Stimulated activated CD4-positive, alpha-beta T cell treated with anti-CD3 and anti-CD28 coated beads, Interleukin-4, amount 100 ng/mL, for 48 hours (primary cell): ENCODE measurements around the gene STK40.

ENCODE experiments used
- DNase-seq, 2 donors: peaks; one replicate each; pipeline ENCODE4 v3.0.0-alpha.2; 2020; ENCODE audit warnings: low read depth in 2 of 2

The STK40 gene

DNA sequence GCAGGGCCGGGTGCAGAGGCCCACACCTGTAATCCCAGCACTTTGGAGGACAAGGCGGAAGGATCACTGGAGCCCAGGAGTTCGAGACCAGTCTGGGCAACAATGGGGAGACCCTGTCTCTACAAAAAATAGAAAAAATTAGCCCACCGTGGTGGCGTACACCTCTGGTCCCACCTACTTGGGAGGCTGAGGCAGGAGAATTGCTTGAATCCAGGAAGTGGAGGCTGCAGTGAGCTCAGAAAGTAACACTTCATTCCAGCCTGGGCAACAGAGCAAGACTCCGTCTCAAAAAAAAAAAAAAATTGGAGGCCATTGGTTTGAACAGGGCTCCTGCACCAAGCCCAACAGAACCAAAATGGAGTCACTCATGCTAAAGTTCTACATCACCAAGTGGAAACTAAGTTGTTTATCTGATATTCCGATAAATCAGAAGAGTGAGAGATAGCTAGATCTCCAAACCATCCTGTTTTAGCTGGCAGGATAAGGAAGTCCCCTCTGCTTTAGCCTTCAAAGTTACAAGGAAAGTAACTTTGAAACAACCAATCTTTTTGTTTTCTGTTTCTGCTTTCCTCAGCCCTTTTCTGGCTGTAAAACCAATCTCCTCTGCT is 12.8 kb upstream of the STK40 start:
- no peak for DNase-seq

DNA sequence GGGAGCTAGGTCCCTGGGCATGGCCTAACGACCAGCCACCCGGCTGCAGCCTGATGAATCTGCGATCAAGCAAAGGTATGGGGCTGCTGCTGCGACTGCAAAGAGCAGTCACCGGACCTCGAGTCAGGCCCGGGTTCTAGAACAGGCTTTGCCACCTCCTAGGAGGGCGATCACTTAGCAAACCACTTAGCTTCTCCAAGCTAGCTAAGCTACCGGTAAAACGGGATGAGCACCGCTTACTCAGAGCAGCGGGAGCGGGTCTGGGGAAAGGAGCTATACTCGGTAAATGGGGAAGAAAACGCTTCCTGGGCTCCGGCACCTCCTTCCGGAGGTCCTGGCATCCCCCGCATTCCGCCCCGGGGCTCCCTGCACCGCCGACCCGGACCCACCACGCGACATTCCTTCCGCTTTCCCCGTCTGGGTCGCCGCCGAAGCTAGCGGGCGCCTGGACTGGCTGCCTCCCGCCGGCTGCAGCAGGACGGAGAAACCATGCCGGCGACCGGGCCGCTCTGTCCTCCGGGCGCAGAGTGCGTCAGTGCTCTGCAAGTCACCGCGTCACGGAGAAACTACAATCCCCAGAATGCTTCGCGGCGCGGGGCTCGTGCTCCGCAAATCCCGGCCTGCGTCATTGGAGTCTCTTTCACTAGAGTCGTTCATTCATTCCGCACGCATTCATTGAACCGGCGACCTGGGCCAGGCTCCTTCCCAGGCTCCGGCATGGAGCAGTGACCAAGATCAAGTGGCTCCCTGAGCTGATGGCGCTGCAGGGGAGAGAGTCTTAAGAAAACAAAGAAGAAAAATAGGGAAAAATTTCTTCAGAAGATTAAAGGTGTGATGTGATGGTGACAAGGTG is 11.9 kb upstream of the STK40 start, which contains the start of gene LSM10:
TSS of gene LSM10 (minus strand) at position 531 of the 853 bp plus-strand sequence. CDS start 3,779 bp downstream, outside the sequence.
- DNase-seq, result peak; percentile 87 to 88

DNA sequence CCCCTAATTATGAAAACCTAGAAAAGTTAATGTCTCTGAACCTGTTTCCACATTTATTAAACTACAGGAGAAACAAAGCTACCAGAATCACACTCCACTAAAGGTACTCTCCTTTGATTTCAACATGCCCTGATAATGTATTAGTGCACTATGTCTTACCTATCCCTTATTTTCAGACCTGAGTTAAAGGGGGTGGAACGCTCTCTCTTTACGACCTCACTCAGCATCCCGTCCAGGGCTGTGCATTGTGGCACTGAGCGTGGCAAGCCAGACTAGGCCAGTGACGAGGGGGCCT is 11.3 kb upstream of the STK40 start:
- DNase-seq, result no peak

DNA sequence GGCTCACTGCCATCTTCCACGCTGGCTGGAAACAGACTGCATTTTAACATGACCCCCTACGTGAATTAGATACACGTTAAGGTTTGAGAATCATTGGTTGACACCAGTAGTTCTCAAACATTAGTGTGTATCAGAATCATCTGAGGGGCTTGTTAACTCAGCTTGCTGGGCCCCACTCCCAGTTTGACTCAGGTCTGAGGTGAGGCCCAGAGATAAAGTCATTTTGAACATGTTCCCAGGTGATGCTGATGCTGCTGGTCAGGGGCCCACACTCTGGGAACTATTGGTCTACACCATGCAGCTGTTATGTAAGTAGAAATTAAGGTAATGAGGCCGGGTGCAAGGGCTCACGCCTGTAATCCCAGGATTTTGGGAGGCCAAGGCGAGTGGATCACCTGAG is 10.6 kb upstream of the STK40 start:
- DNase-seq, result no peak

DNA sequence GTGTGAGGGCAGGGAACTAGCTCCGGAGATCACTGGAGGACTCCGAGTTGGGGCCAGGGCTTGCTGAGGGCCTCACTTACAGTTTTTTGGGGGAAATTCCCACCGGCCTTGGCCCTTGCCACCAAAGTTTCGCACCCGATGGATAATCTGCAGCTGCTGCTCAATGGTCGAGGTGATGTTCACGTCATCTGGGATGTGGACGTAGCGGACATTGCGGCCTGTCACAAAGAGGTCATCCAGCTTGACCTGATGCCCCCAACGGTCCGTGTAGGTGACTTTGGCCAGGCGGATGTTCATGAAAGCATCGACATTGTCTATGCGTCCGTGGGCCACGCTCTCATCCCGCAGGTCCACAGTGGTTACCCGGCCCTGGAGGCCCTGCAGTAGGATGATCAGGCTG is 8.0 kb upstream of the STK40 start:
- no peak for DNase-seq

DNA sequence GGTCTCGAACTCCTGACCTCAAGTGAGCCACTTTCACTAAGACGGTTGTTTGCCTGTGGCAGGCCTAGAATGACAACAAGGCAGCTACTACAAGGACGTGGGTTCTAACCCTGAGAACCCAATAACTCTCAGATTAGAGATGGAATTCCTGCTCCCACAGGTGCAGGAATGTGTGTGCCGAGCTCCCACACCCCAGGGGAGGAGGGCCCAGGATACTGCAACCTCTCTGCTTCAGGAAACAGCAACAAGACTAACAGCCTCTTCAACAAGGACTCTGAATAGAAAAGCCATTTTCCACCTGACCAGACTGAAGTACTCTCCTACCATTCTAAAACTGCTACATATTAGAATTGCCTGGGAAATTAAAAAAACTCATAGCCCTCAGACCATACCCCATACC is 7.1 kb upstream of the STK40 start:
- DNase-seq, result no peak

DNA sequence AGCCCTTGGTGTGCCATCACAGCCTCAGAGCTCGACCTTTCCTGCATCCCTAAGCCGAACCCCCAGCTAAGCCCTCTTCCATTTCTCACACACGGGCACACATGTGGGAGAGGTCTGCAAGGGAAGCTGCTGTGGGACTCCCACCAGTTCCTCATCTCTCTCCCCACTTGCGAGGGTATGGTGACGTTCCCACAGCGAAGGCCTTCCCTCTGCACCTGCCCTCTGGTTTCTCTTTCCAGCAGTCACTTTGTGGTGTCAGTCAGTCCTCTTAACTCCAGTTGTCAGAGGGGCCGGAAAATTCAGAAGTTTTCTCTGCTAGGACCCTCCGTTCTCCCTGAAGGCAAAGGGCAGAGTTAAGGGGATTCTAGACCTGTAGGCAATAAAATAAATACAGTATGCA is 5.5 kb upstream of the STK40 start:
- DNase-seq, result no peak

DNA sequence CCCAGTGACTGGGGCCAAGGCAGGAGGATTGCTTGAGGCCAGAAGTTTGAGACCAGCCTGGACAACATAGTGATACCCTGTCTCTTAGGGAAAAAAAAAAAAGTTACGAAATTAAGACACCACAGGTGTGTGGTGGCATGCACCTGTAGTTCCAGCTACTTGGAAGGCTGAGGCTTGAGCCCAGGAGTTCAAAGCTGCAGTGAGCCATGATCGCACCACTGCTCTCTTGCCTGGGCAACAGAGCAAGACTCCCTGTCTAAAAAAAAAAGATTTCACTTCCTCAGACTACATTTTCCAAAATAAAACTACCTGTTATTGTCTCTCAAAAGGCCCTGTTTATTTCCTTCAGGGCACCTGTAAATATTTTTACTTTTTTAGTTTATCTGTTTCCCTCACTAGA is 4.7 kb upstream of the STK40 start:
- no peak for DNase-seq

DNA sequence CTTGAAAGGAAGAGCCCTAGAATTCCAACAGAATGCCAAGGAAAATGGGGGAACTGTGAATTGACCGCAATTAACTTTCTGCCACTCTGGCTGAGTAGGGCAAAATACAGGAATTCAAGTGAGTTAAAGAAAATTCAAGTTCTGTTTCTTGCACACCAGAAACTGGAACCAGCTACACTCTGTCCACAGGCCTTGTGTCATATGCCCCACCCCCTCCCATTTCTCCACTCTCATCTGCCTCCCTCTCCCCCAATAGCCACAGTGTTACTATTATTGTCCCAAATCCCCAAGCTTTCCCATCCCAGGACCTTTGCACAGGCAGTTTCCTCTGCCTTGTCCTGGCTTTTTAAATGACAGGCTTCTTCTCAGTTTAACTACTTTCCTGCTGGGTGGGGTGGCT is 4.3 kb upstream of the STK40 start:
- no peak for DNase-seq

DNA sequence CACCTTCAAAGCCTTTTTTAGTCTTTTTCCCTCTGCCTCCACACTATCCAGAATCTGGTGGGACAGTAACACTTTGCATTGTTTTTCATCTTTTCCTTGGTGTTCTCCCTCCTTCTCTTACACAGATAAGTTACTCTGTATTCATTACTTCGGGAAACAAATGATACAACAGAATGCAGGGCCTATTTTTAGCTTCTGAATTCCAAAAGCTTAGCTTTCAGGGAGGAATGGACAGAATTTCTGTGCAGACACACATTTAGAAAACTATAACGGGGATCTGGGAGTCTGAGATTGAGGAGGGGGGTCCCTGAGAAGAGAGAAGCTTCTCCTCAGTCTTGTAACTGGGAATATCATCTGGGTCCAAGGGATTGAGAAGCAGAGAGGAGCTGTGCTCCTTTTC is 3.5 kb upstream of the STK40 start:
- DNase-seq, result no peak

DNA sequence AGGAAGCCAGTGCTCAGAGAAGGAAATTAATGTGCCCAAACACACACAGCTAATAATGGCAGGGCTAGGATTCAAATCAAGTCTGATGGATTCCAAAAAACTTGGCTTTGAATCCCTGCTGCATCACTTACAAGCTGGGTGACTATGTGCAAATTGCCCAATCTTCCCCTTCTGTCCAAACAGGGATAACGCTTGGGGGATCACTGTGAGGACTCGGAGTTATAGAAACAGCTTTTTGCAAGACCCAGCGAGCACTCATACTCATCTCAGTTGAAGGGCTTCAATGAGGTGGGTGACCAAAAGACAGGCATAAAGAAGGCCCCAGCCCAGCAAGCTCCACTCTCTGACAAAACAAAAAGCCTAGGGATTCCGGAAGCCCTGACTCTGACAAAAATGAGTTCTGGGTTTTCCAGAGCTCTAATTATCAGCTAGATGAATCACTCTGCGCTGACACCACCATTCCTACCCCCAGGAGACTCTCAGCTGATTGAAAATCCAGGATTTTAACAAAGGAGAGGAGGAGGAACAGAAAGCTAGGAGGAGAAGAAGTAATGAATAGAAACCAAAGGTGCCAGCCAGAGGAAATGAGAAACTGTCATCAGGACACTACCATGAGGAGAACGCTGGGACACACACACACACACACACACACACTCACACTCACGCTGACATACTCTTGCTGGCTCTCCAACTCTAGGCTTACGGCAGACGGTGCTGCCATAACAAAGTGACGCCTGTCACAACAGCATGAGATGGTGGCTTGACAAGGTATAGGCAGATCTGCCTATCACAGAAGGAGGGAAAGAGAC is 1.6 kb upstream of the STK40 start:
- DNase-seq, result no peak

DNA sequence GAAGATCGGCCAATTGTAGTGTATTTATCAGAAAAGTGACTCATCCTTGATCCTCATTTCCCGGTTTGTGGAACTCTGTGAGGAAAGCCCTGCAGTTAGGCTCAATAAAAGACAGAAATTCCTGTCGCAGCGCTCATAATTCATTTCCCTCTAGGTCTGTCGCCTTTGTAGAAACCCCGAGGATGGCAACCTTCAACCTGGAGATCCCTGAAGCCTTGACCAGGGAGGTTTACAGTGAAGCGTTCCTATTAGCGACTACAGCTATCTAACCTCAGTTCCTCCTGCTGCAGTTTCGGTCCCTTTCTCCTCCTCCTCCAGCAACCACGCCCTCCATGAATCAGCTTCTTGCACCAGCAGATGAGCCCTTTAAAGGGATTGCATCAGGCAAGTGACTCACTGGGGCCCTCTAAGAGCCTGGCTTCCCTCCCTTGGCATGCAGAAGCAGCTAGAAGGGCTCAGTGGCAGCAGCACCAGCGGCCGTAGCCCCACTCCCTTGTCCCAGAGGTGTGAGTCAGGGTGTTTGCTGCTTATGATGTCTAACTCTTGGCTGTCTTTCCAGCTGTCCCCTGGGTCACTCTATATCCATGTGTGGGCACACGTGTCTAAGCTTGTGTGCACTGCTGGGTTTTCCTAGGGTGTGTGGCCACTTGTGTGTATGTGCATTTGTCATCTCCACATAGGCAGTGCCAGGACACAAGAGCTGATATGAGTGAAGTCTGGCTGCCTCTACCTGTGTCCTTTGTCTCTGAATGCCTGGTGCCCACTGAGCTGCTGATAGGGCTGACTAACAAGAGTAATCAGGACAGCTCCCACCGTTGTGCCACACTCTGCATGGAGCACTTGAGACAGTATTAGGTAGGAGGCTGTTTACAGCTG is 779 bp upstream of the STK40 start:
- DNase-seq, result peak; percentile 79 to 92

DNA sequence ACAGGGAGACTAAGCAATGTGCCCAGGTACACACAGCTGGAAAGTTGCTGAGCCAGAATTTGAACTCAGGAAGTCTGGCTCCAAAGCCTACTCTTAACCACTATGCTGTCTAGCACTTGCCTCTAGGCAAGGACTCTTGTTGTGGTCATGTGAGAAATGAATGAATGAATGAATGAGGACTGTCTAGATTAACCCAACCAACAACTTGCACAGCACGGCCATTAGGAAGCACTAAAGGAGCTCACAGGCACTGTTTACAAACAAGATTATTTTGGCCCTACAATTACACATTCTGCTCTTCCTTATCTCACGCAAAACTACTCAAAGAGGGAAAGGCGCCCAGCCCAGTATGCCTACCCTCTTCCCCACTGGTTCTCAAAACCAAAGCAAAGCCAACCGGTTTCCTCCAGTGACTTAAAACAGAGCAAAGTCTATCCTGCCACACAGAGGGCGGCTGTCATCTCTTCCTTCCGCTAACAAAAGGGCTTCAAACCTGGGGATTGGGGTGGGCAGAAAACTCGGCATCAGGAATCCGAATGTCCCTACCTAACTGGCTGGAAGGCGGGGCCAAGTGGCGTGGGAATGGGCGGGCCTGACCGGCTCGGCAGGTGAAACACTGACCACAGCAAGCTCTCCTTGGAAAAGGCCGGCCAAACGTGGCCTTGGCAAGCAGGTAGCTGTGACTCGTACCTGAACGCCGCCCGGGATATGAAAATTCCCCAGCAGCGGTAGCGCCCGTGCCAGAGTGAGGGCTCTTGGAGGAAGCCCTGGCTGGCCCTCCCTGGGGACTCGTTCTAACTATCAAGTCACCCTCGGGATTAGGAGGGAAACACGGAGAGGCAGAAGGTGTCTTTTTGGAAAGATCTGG is 948 bp downstream of the STK40 start:
- DNase-seq, result peak in 1 of 2 donors; percentile 25

DNA sequence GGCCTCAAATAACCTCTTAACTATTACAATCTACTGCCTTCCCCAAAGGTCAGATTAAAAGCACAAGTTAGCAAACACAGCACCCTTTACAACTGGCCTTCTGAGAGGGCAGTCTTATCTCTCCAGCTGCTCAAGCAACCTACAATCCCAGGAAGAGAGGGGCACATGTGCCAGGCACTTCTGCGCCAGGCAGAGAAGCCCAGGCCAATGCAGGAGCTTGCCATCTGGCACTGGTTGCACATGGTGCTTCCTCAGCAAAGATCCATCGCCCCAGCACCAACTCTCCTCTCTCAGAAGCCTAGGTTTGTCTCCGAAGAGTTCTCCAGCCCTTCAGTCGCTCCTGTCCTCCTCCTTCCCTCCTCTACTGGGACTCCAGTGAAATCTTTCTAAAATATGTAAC is 2.5 kb downstream of the STK40 start:
- DNase-seq, result no peak

DNA sequence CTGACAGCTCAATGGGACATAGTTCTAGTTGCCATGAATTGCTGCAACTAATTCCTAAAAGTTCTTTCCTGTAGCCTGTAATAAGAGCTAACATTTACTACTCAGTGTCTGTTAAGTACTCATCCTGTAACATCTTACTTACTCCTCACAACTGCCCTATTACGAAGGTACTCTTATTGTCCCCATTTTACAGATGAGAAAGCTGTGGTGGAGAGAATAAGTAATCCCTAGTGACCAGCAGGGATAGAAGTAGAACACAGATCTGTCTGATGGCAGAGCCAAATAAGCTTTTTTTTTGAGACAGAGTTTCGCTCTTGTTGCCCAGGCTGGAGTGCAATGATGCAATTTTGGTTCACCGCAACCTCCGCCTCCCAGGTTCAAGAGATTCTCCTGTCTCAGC is 3.1 kb downstream of the STK40 start:
- no peak for DNase-seq

DNA sequence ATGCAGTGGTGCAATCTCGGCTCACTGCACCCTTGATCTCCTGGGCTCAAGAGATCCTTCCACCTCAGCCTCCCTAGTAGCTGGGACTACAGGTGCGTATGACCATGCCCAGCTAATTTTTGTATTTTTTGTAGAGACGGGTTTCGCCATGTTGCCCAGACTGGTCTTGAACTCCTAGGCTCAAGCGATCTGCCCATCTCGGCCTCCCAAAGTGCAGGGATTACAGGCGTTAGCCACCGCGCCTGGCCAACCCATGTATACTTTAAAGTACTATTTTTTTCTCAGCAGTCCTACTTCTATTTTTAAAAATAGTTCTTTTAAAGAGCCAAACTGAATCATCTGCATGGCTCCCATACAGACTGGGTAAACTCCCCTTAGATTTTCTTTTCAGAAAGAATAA is 3.5 kb downstream of the STK40 start:
- DNase-seq, result no peak

DNA sequence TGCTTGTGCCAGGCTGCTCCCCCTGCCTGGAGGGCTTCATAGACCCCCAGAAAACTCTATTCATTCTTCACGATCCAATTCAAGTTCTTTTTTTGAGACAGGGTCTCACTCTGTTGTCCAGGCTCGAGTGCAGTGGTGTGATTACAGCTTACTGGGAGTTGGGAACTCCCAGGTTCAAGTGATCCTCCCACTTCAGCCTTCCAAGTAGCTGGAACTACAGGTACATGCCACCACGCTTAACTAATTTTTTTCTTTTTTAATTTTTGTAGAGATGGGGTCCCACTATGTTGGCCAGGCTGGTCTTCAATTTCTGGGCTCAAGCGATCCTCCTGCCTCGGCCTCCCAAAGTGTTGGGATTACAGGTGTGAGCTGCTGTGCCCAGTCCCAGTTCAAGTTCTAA is 4.3 kb downstream of the STK40 start:
- DNase-seq, result no peak

DNA sequence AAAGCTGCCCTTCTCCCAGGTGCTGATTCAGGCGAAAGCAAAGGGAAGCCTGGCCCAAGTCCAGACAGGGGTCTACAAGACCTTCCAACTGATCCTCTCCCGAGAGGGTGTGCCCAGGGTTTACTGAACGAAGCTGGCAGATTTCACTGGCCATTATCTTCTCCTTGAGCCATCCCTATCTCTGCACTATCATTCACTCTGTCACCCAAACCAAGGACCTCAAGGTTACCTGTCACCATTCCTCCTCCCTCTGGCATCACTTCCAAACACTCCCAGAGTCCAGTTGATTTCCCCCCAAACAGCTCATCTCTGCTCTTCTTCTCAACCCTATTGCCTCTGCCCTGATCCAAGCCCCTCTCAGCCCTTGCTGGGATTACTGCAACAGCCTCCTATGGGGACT is 4.9 kb downstream of the STK40 start:
- DNase-seq, result no peak

DNA sequence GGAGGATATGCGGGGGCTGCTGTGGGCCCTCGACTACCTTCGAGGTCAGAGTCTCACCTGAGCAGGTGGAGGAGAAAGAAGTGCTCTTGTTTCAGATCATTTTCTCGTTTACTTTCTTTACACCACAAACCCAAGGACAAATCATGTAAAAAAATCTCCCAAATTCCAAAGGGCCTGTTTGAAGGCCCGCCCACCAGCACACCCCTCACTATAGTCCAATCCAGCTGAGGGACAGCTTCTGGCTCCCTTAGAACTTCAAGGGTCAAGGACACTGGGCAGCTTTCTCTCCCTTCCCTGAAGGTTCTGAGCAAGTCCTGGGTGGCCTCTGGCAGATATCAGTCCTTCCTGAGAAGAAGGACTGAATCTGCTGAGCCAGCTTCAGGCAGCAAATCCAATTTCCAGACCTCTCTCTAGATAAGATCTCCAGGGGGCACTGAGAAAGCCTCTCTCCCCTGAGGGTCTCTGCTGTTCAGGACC is 5.5 kb downstream of the STK40 start:
- DNase-seq, result no peak

DNA sequence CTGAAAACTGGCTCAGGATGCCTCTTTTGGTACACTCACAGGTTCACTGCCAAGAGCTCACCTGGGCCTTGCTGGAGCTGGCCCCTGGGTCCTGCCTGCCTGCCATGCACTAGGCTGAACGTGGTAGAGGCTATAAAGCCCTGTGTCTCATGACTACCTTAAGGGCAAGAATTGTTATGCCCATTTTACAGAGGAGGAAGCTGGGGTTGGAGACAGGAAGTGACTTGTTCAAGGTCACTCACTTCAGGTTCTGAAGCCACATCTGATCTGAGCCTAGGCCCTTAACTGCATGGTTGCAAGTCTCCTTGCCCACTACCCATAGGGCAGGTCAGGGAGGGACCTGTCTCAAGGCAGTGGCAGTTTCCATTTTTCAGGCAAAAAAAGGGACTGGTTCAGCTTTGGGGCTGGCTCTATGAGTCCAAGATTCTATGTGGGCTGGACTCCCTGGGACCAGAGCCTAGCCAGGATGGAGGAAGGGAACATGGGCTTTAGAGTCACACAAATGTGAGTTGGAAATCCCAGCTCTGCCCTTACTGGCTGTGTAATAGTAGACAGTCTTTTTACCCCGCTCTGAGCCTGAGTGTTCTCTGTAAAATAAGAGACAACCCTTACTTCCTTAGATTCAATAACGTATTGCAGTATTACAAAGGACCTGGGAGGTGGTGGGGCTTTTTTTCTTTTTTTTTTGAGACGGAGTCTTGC is 7.8 kb downstream of the STK40 start:
- DNase-seq, result no peak
